ENCODE measurements around the gene IGF1. TPM values are rescaled to one million over a fixed set of nuclear protein-coding genes. Genes with fewer than 3 reads are reported as not detected.

The IGF1 gene
- total RNA-seq, 2 donors from 2014 or later = not detected

- no peak overlapping the region for H3K9ac ChIP-seq (ENCODE audit: extremely low read depth, low read length, poor library complexity, severe bottlenecking)
- Mint-ChIP-seq H3K27me3 (ENCODE audit: insufficient read depth) (no peaks in the 10 kb centered on the region), H3K4me1 (peaks cover 3% of the 10 kb centered on the region), H3K4me3 (no peak overlapping the region), H3K9me3 (no peaks in the 10 kb centered on the region), H3K36me3 (ENCODE audit: low read depth) (no peaks in the 10 kb centered on the region), H3K27ac (no peak overlapping the region)
- 60 to 94% methylated on average over 1 of the region's 1 CpG for WGBS, 2 experiments (ENCODE audit: insufficient coverage in 1 of 2, insufficient read length in 1 of 2)
- DNase-seq = no peak
- H3K9me3 ChIP-seq (ENCODE audit: control insufficient read depth, low read length) = no peaks in the 10 kb centered on the region
- TF ChIP-seq, protein P1, sequence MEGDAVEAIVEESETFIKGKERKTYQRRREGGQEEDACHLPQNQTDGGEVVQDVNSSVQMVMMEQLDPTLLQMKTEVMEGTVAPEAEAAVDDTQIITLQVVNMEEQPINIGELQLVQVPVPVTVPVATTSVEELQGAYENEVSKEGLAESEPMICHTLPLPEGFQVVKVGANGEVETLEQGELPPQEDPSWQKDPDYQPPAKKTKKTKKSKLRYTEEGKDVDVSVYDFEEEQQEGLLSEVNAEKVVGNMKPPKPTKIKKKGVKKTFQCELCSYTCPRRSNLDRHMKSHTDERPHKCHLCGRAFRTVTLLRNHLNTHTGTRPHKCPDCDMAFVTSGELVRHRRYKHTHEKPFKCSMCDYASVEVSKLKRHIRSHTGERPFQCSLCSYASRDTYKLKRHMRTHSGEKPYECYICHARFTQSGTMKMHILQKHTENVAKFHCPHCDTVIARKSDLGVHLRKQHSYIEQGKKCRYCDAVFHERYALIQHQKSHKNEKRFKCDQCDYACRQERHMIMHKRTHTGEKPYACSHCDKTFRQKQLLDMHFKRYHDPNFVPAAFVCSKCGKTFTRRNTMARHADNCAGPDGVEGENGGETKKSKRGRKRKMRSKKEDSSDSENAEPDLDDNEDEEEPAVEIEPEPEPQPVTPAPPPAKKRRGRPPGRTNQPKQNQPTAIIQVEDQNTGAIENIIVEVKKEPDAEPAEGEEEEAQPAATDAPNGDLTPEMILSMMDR (conservative IDR thresholded peaks at IDR 0.05) = no peak
- H3K36me3 ChIP-seq (ENCODE audit: control insufficient read depth, insufficient read depth, low read length) = no peaks in the 10 kb centered on the region
- no peak overlapping the region for H3K4me3 ChIP-seq (ENCODE audit: low read length)
- no peaks in the 10 kb centered on the region for H3K27me3 ChIP-seq (ENCODE audit: control insufficient read depth, insufficient read depth, low read length, poor library complexity, severe bottlenecking)
- no peaks in the 10 kb centered on the region for H3K4me1 ChIP-seq (ENCODE audit: control insufficient read depth, insufficient read depth, low read length)
- no peak overlapping the region for H3K27ac ChIP-seq (ENCODE audit: low read depth, low read length)
Observed at GRCh38 chr12:102526656-102527055, 46.3 kb upstream of the IGF1 start.

DNA sequence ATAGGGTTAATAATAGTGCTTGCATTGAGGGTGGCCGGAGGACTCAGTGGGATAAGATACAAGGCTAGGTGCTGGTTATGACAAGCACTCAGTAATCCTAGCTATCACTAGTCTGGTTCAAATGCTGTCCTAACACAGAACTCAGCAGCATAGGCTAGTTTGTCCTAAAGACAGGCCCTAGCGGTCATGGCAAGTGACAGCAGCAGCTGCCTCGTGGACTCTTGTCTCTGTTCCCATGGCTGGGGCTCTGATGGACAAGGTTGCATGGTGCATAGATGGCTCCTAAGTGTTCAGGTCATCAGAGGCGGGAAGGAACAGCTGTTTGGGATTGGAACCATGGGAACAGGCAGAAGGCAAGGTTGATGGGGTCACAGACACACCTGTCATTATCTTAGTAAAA is 42.4 kb upstream of the IGF1 start:
- no peak overlapping the region for H3K27ac ChIP-seq (ENCODE audit: low read depth, low read length)
- Mint-ChIP-seq H3K9me3 (no peaks in the 10 kb centered on the region), H3K4me3 (no peak overlapping the region), H3K27me3 (ENCODE audit: insufficient read depth) (no peaks in the 10 kb centered on the region), H3K27ac (no peak overlapping the region), H3K36me3 (ENCODE audit: low read depth) (no peaks in the 10 kb centered on the region), H3K4me1 (peaks cover 3% of the 10 kb centered on the region)
- H3K4me3 ChIP-seq (ENCODE audit: low read length) = no peak overlapping the region
- 80 to 92% methylated on average over 1 to 4 of the region's 4 CpGs for WGBS, 2 experiments (ENCODE audit: insufficient coverage in 1 of 2, insufficient read length in 1 of 2)
- no peaks in the 10 kb centered on the region for H3K9me3 ChIP-seq (ENCODE audit: control insufficient read depth, low read length)
- no peaks in the 10 kb centered on the region for H3K27me3 ChIP-seq (ENCODE audit: control insufficient read depth, insufficient read depth, low read length, poor library complexity, severe bottlenecking)
- H3K9ac ChIP-seq (ENCODE audit: extremely low read depth, low read length, poor library complexity, severe bottlenecking) = no peak overlapping the region
- TF ChIP-seq, protein P1 (conservative IDR thresholded peaks at IDR 0.05) = peak; percentile 57
- DNase-seq = peak; percentile 69
- no peaks in the 10 kb centered on the region for H3K36me3 ChIP-seq (ENCODE audit: control insufficient read depth, insufficient read depth, low read length)
- H3K4me1 ChIP-seq (ENCODE audit: control insufficient read depth, insufficient read depth, low read length) = no peaks in the 10 kb centered on the region

DNA sequence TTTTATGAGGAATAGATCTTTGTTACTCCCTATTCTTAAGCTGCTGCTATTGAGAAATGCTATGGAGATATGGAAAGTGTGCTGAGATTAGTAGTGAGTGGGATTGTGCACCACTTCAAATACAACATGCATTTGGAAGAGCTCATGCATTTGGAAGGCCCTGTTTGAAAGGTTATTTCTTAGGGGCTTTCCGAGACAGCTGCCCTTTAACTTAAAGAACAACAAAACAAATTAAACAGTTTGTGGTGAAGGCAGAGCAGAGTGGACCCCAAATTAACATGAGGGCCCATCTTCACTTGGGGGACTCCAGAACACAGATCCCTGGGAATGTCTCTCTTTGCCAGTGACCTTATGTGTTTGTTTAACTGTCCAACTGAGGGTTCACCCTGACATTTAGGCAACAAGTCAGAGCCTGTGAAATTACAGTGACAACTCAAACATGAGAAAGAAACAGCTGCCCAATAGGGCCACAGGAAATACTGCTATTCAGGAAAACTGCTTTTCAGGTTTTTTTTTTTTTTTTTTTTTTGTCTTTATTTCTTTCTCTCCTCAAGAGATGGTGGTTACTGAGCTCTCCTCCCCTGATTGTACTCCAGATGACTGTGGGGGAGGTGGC is 41.4 kb upstream of the IGF1 start:
- TF ChIP-seq, protein P1 (conservative IDR thresholded peaks at IDR 0.05) = no peak
- peaks cover 3% of the 10 kb centered on the region for H3K4me1 Mint-ChIP-seq
- H3K9me3 Mint-ChIP-seq = no peaks in the 10 kb centered on the region

More for the DNA sequence above, 41.4 kb upstream of the IGF1 start:
- Histone ChIP-seq H3K36me3 (ENCODE audit: control insufficient read depth, insufficient read depth, low read length) (no peaks in the 10 kb centered on the region), H3K4me3 (ENCODE audit: low read length) (no peak overlapping the region), H3K4me1 (ENCODE audit: control insufficient read depth, insufficient read depth, low read length) (no peaks in the 10 kb centered on the region), H3K9ac (ENCODE audit: extremely low read depth, low read length, poor library complexity, severe bottlenecking) (no peak overlapping the region), H3K9me3 (ENCODE audit: control insufficient read depth, low read length) (no peaks in the 10 kb centered on the region), H3K27me3 (ENCODE audit: control insufficient read depth, insufficient read depth, low read length, poor library complexity, severe bottlenecking) (no peaks in the 10 kb centered on the region), H3K27ac (ENCODE audit: low read depth, low read length) (no peak overlapping the region)
- Mint-ChIP-seq H3K27ac (no peak overlapping the region), H3K4me3 (no peak overlapping the region), H3K27me3 (ENCODE audit: insufficient read depth) (no peaks in the 10 kb centered on the region), H3K36me3 (ENCODE audit: low read depth) (no peaks in the 10 kb centered on the region)
- WGBS, 2 experiments (ENCODE audit: insufficient coverage in 1 of 2, insufficient read length in 1 of 2) = 100% methylated on average over 1 of the region's 1 CpG
- no peak for DNase-seq

All from endodermal cell (in vitro differentiated cells).